Esophagus mucosa (tissue), 1 donor: ENCODE data around the gene MILR1. TPM values are rescaled to one million over a fixed set of nuclear protein-coding genes. Genes with fewer than 3 reads are reported as not detected.
"Not testable (repeated sequence)": the region's sequence is repeated elsewhere in the genome, so short reads cannot be mapped to it uniquely, and the experiment has no call there.

Source experiments
- ATAC-seq: fragments of 200-7000 bp; cut with Tn5 transposase; one replicate; pipeline ENCODE4 v1.9.1; 2020
- total RNA-seq: library from RNA; stranded (reverse); gene quantifications from one replicate; pipeline ENCODE4 v1.2.4, GENCODE V29; 2023
- donor health status: DM: yes; HTN: yes; CAD: no.

The MILR1 gene
- total RNA-seq, result 3.5 TPM

GRCh38 chr17:64448665-64449512 is at the start of gene MILR1:
TSS of gene MILR1 (plus strand) at chr17:64449115. CDS start at chr17:64449169, 54 bp downstream.
- peak; percentile 88 for ATAC-seq

- no peak for ATAC-seq
These were observed 49.2 kb upstream of the MILR1 start for GRCh38 chr17:64399767-64400156.

GRCh38 chr17:64400642-64401041 is 48.3 kb upstream of the MILR1 start:
- no peak for ATAC-seq

- ATAC-seq, result no peak
These were observed 47.6 kb upstream of the MILR1 start for GRCh38 chr17:64401244-64401860.

- no peak for ATAC-seq
These were observed 47.0 kb upstream of the MILR1 start for GRCh38 chr17:64401941-64402340.

- no peak for ATAC-seq
These were observed 46.4 kb upstream of the MILR1 start for GRCh38 chr17:64402469-64402868.

GRCh38 chr17:64403881-64404460 is 44.9 kb upstream of the MILR1 start:
- ATAC-seq, result no peak

GRCh38 chr17:64406321-64407200 is 42.4 kb upstream of the MILR1 start:
- peak; percentile 46 for ATAC-seq

- ATAC-seq, result peak; percentile 26
These were observed 38.0 kb upstream of the MILR1 start for GRCh38 chr17:64410750-64411490.

GRCh38 chr17:64411999-64412771 is 36.7 kb upstream of the MILR1 start:
- ATAC-seq, result peak; percentile 52

GRCh38 chr17:64412944-64413381 is 36.0 kb upstream of the MILR1 start:
- ATAC-seq, result no peak

GRCh38 chr17:64413513-64413912 is 35.4 kb upstream of the MILR1 start:
- ATAC-seq, result peak; percentile 33

- peak; percentile 46 for ATAC-seq
These were observed 30.2 kb upstream of the MILR1 start for GRCh38 chr17:64418506-64419339.

- peak; percentile 76 for ATAC-seq
These were observed 28.7 kb upstream of the MILR1 start for GRCh38 chr17:64420143-64420670.

GRCh38 chr17:64422121-64422520 is 26.8 kb upstream of the MILR1 start:
- not testable (repeated sequence) for ATAC-seq

GRCh38 chr17:64423881-64424280 is 25.0 kb upstream of the MILR1 start:
- ATAC-seq, result no peak

- no peak for ATAC-seq
These were observed 24.5 kb upstream of the MILR1 start for GRCh38 chr17:64424324-64424849.

GRCh38 chr17:64425191-64425590 is 23.7 kb upstream of the MILR1 start:
- no peak for ATAC-seq

GRCh38 chr17:64426596-64426995 is 22.3 kb upstream of the MILR1 start:
- ATAC-seq, result no peak

GRCh38 chr17:64428406-64428805 is 20.5 kb upstream of the MILR1 start:
- ATAC-seq, result no peak
